ENCODE results near the gene MMP14. TPM values are rescaled to one million over a fixed set of nuclear protein-coding genes. Genes with fewer than 3 reads are reported as not detected.
"Not testable (repeated sequence)": the region's sequence is repeated elsewhere in the genome, so short reads cannot be mapped to it uniquely, and the experiment has no call there.

Gene MMP14
- polyA plus RNA-seq, 3 donors from 2014 or later: not detected

- DNase-seq: peak in 1 of 3 donors; percentile 16
- Mint-ChIP-seq H3K4me1 (peaks cover 7 to 8% of the 10 kb centered on the region in 2 donors), H3K27ac (no peak overlapping the region), H3K36me3 (peaks cover 0 to under 1% (median 0%) of the 10 kb centered on the region in 3 donors), H3K9me3 (peaks cover 0 to 1% (median 0%) of the 10 kb centered on the region in 6 donors), H3K4me3 (no peak overlapping the region), H3K27me3 (ENCODE audit: low read depth in 3 of 3) (peaks cover 8 to 20% (median 19%) of the 10 kb centered on the region in 3 donors)
Measured at GRCh38 chr14:22850944-22851764, 14.8 kb downstream of the MMP14 start.

- H3K4me3 Mint-ChIP-seq, H3K4me1 Mint-ChIP-seq, H3K36me3 Mint-ChIP-seq, H3K9me3 Mint-ChIP-seq, H3K27ac Mint-ChIP-seq, DNase-seq: not testable (repeated sequence)
- peaks cover 8 to 20% (median 16%) of the 10 kb centered on the region in 3 donors for H3K27me3 Mint-ChIP-seq (ENCODE audit: low read depth in 3 of 3)
Measured at GRCh38 chr14:22852178-22852577, 15.8 kb downstream of the MMP14 start.

- Mint-ChIP-seq H3K27me3 (ENCODE audit: low read depth in 3 of 3) (peaks cover 8 to 20% (median 16%) of the 10 kb centered on the region in 3 donors), H3K36me3 (peaks cover 0 to 3% (median 0%) of the 10 kb centered on the region in 3 donors), H3K9me3 (peaks cover 0 to 4% (median 0%) of the 10 kb centered on the region in 6 donors), H3K4me3 (peak overlapping the region in 1 of 5 donors; percentile 81), H3K27ac (peak overlapping the region in 1 of 6 donors; percentile 49), H3K4me1 (peaks cover 7 to 8% of the 10 kb centered on the region in 2 donors)
- no peak for DNase-seq
Measured at GRCh38 chr14:22852599-22852939, 16.2 kb downstream of the MMP14 start.

GRCh38 chr14:22852940-22853767 lies 16.8 kb downstream of the MMP14 start:
- Mint-ChIP-seq H3K4me3 (peak overlapping the region; percentile 73 to 82 (median 82)), H3K9me3 (peaks cover 0 to 4% (median 0%) of the 10 kb centered on the region in 6 donors), H3K36me3 (peaks cover 0 to 3% (median 0%) of the 10 kb centered on the region in 3 donors), H3K4me1 (peaks cover 10 to 12% of the 10 kb centered on the region in 2 donors), H3K27ac (peak overlapping the region in 3 of 6 donors; percentile 22 to 62 (median 49)), H3K27me3 (ENCODE audit: low read depth in 3 of 3) (peaks cover 10 to 20% (median 14%) of the 10 kb centered on the region in 3 donors)
- peak; percentile 82 to 84 (median 82) for DNase-seq

GRCh38 chr14:22854296-22854695 lies 17.9 kb downstream of the MMP14 start:
- H3K36me3 Mint-ChIP-seq, H3K4me3 Mint-ChIP-seq, H3K27ac Mint-ChIP-seq, H3K9me3 Mint-ChIP-seq, DNase-seq: not testable (repeated sequence)
- peaks cover 16 to 21% (median 21%) of the 10 kb centered on the region in 3 donors for H3K27me3 Mint-ChIP-seq (ENCODE audit: low read depth in 3 of 3)
- peaks cover 16 to 19% of the 10 kb centered on the region in 2 donors for H3K4me1 Mint-ChIP-seq

- Mint-ChIP-seq H3K27me3 (ENCODE audit: low read depth in 3 of 3) (peaks cover 19 to 26% (median 20%) of the 10 kb centered on the region in 3 donors), H3K4me3 (peak overlapping the region in 2 of 5 donors; percentile 9 to 29), H3K9me3 (peaks cover 0 to 4% (median 0%) of the 10 kb centered on the region in 6 donors), H3K4me1 (peaks cover 16 to 19% of the 10 kb centered on the region in 2 donors), H3K27ac (no peak overlapping the region), H3K36me3 (peaks cover 0 to 3% (median 0%) of the 10 kb centered on the region in 3 donors)
- DNase-seq: no peak
Measured at GRCh38 chr14:22854963-22855724, 18.8 kb downstream of the MMP14 start.

GRCh38 chr14:22856428-22856827 lies 20.0 kb downstream of the MMP14 start:
- Mint-ChIP-seq H3K4me3 (no peak overlapping the region), H3K36me3 (peaks cover 0 to 3% (median 0%) of the 10 kb centered on the region in 3 donors), H3K4me1 (peaks cover 15 to 19% of the 10 kb centered on the region in 2 donors), H3K27me3 (ENCODE audit: low read depth in 3 of 3) (peaks cover 19 to 25% (median 25%) of the 10 kb centered on the region in 3 donors), H3K9me3 (peaks cover 0 to 4% (median 0%) of the 10 kb centered on the region in 6 donors), H3K27ac (no peak overlapping the region)
- DNase-seq: no peak

GRCh38 chr14:22860377-22860776 lies 24.0 kb downstream of the MMP14 start:
- H3K36me3 Mint-ChIP-seq, H3K9me3 Mint-ChIP-seq, H3K27ac Mint-ChIP-seq, H3K4me3 Mint-ChIP-seq, DNase-seq: not testable (repeated sequence)
- Mint-ChIP-seq H3K4me1 (peaks cover 8 to 12% of the 10 kb centered on the region in 2 donors), H3K27me3 (ENCODE audit: low read depth in 3 of 3) (peaks cover 13 to 33% (median 31%) of the 10 kb centered on the region in 3 donors)

GRCh38 chr14:22861651-22862050 lies 25.3 kb downstream of the MMP14 start:
- Mint-ChIP-seq H3K27ac (no peak overlapping the region), H3K4me3 (no peak overlapping the region), H3K27me3 (ENCODE audit: low read depth in 3 of 3) (peaks cover 13 to 34% (median 32%) of the 10 kb centered on the region in 3 donors)

GRCh38 chr14:22864979-22865378 lies 28.6 kb downstream of the MMP14 start:
- H3K36me3 Mint-ChIP-seq: peaks cover 0 to 4% (median 0%) of the 10 kb centered on the region in 3 donors
- H3K27me3 Mint-ChIP-seq (ENCODE audit: low read depth in 3 of 3): peaks cover 8 to 20% (median 20%) of the 10 kb centered on the region in 3 donors
- H3K27ac Mint-ChIP-seq: no peak overlapping the region
- no peak for DNase-seq
- no peak overlapping the region for H3K4me3 Mint-ChIP-seq
- no peaks in the 10 kb centered on the region for H3K9me3 Mint-ChIP-seq
- H3K4me1 Mint-ChIP-seq: no peaks in the 10 kb centered on the region

More at GRCh38 chr14:22861651-22862050, 25.3 kb downstream of the MMP14 start:
- peaks cover 0 to 4% (median 0%) of the 10 kb centered on the region in 3 donors for H3K36me3 Mint-ChIP-seq
- DNase-seq: no peak
- H3K9me3 Mint-ChIP-seq: no peaks in the 10 kb centered on the region
- H3K4me1 Mint-ChIP-seq: peaks cover 8 to 12% of the 10 kb centered on the region in 2 donors

GRCh38 chr14:22865424-22866405 lies 29.3 kb downstream of the MMP14 start:
- H3K4me3 Mint-ChIP-seq: no peak overlapping the region
- H3K4me1 Mint-ChIP-seq: peaks cover 4 to 5% of the 10 kb centered on the region in 2 donors
- H3K9me3 Mint-ChIP-seq: no peaks in the 10 kb centered on the region
- DNase-seq: no peak
- no peak overlapping the region for H3K27ac Mint-ChIP-seq
- H3K36me3 Mint-ChIP-seq: peaks cover 0 to 4% (median 0%) of the 10 kb centered on the region in 3 donors
- peaks cover 8 to 19% (median 17%) of the 10 kb centered on the region in 3 donors for H3K27me3 Mint-ChIP-seq (ENCODE audit: low read depth in 3 of 3)

GRCh38 chr14:22866874-22867273 lies 30.5 kb downstream of the MMP14 start:
- H3K9me3 Mint-ChIP-seq: no peaks in the 10 kb centered on the region
- H3K27ac Mint-ChIP-seq: no peak overlapping the region
- H3K36me3 Mint-ChIP-seq: peaks cover 0 to 4% (median 0%) of the 10 kb centered on the region in 3 donors
- no peak overlapping the region for H3K4me3 Mint-ChIP-seq
- no peak for DNase-seq
- peaks cover 11 to 12% of the 10 kb centered on the region in 2 donors for H3K4me1 Mint-ChIP-seq
- H3K27me3 Mint-ChIP-seq (ENCODE audit: low read depth in 3 of 3): peaks cover 4 to 13% (median 10%) of the 10 kb centered on the region in 3 donors

Data from immature natural killer cell (primary cell).